ENCODE results near the gene APP.

- TF ChIP-seq POLR2A (IDR thresholded peaks at IDR 0.05) = no peak
- no peak for TF ChIP-seq CTCF (IDR thresholded peaks at IDR 0.05)
Observed at GRCh38 chr21:25901330-25901979, 269.1 kb downstream of the APP start.

All from breast epithelium (tissue), 3 donors.